H9 (cell line): ENCODE results near the gene MLPH. TPM values are rescaled to one million over a fixed set of nuclear protein-coding genes. Genes with fewer than 3 reads are reported as not detected.

Experiments
- DNase-seq: peaks from one replicate; pipeline ENCODE4 v3.0.0-alpha.2; 2017
- H2AFZ ChIP-seq: one replicate; pipeline ENCODE4 v1.6.1; 2013; ENCODE audit warnings: mild to moderate bottlenecking, low read length, control low read depth, moderate library complexity
- H2AK5ac ChIP-seq: 2 replicates; pipeline ENCODE4 v1.6.1; 2013; ENCODE audit warnings: low read length, control low read depth, mixed read lengths; ENCODE audit not compliant: insufficient read length
- H2BK120ac ChIP-seq: one replicate; pipeline ENCODE4 v1.6.1; 2013; ENCODE audit warnings: low read depth, mild to moderate bottlenecking, low read length, control low read depth, inconsistent platforms; ENCODE audit not compliant: poor library complexity, severe bottlenecking
- H2BK12ac ChIP-seq: 2 replicates; pipeline ENCODE4 v1.6.1; 2013; ENCODE audit warnings: low read length, control low read depth, mixed read lengths, low read depth; ENCODE audit not compliant: insufficient read length
- H2BK15ac ChIP-seq: 2 replicates; pipeline ENCODE4 v1.6.1; 2013; ENCODE audit warnings: low read depth, low read length, control low read depth
- H2BK20ac ChIP-seq: one replicate; pipeline ENCODE4 v1.6.1; 2013; ENCODE audit warnings: low read depth, mild to moderate bottlenecking, low read length, control low read depth, inconsistent platforms; ENCODE audit not compliant: poor library complexity, severe bottlenecking
- H2BK5ac ChIP-seq: 2 replicates; pipeline ENCODE4 v1.6.1; 2013; ENCODE audit warnings: low read length, control low read depth, mixed read lengths; ENCODE audit not compliant: insufficient read length
- H3K14ac ChIP-seq: 2 replicates; pipeline ENCODE4 v1.6.1; 2013; ENCODE audit warnings: low read length, control low read depth; ENCODE audit not compliant: insufficient read depth
- H3K18ac ChIP-seq: 2 replicates; pipeline ENCODE4 v1.6.1; 2013; ENCODE audit warnings: low read depth, mild to moderate bottlenecking, mixed read lengths, low read length, control low read depth; ENCODE audit not compliant: insufficient read length
- H3K23ac ChIP-seq: 2 replicates; pipeline ENCODE4 v1.6.1; 2013; ENCODE audit warnings: low read length, control low read depth, mixed read lengths, low read depth; ENCODE audit not compliant: insufficient read length
- H3K23me2 ChIP-seq: 2 replicates; pipeline ENCODE4 v1.6.1; 2013; ENCODE audit warnings: low read depth, mild to moderate bottlenecking, mixed read lengths, low read length, control low read depth; ENCODE audit not compliant: insufficient read length, poor library complexity, severe bottlenecking
- H3K27ac ChIP-seq: 2 replicates; pipeline ENCODE4 v1.5.1; 2013; ENCODE audit warnings: low read length, control low read depth, mixed read lengths, low read depth; ENCODE audit not compliant: insufficient read length
- H3K27me3 ChIP-seq: 2 replicates; pipeline ENCODE4 v1.6.1; 2013; ENCODE audit warnings: low read length, control low read depth, inconsistent platforms; ENCODE audit not compliant: insufficient read depth
- H3K4ac ChIP-seq: 2 replicates; pipeline ENCODE4 v1.6.1; 2013; ENCODE audit warnings: low read depth, mild to moderate bottlenecking, control low read depth, inconsistent platforms, low read length, moderate library complexity
- H3K4me1 ChIP-seq: 2 replicates; pipeline ENCODE4 v1.6.1; 2013; ENCODE audit warnings: low read length, control low read depth, inconsistent platforms; ENCODE audit not compliant: insufficient read depth
- H3K4me2 ChIP-seq: 2 replicates; pipeline ENCODE4 v1.6.1; 2013; ENCODE audit warnings: low read length, control low read depth, mixed read lengths; ENCODE audit not compliant: insufficient read length, insufficient read depth
- H3K56ac ChIP-seq: 2 replicates; pipeline ENCODE4 v1.6.1; 2013; ENCODE audit warnings: low read depth, mild to moderate bottlenecking, mixed read lengths, low read length, control low read depth; ENCODE audit not compliant: insufficient read length
- H3K79me1 ChIP-seq: 2 replicates; pipeline ENCODE4 v1.6.1; 2013; ENCODE audit warnings: low read depth, mild to moderate bottlenecking, moderate library complexity, low read length, control low read depth, inconsistent platforms; ENCODE audit not compliant: insufficient read depth, poor library complexity, severe bottlenecking
- H3K79me2 ChIP-seq: 2 replicates; pipeline ENCODE4 v1.6.1; 2013; ENCODE audit warnings: low read length, control low read depth, inconsistent platforms; ENCODE audit not compliant: insufficient read depth
- H3K9ac ChIP-seq: 2 replicates; pipeline ENCODE4 v1.6.1; 2013; ENCODE audit warnings: low read length, control low read depth, mixed read lengths; ENCODE audit not compliant: insufficient read length; ENCODE audit errors: extremely low read depth
- H3K9me3 ChIP-seq: one replicate; pipeline ENCODE4 v1.6.1; 2013; ENCODE audit warnings: low read depth, low read length, inconsistent platforms; ENCODE audit not compliant: control insufficient read depth
- H3T11ph ChIP-seq: one replicate; pipeline ENCODE4 v1.6.1; 2013; ENCODE audit warnings: mild to moderate bottlenecking, low read length, control low read depth, inconsistent platforms
- H4K20me1 ChIP-seq: one replicate; pipeline ENCODE4 v1.6.1; 2013; ENCODE audit not compliant: control insufficient read depth, insufficient read length, insufficient read depth
- H4K5ac ChIP-seq: 2 replicates; pipeline ENCODE4 v1.6.1; 2013; ENCODE audit warnings: low read depth, mild to moderate bottlenecking, mixed read lengths, low read length, control low read depth; ENCODE audit not compliant: insufficient read length
- H4K8ac ChIP-seq: replicated peaks from 2 replicates; pipeline ENCODE4 v1.6.1; 2013; ENCODE audit warnings: low read length, control low read depth, mixed read lengths, low read depth; ENCODE audit not compliant: insufficient read length
- H4K91ac ChIP-seq: 2 replicates; pipeline ENCODE4 v1.6.1; 2013; ENCODE audit warnings: low read depth, mild to moderate bottlenecking, moderate library complexity, mixed read lengths, low read length, control low read depth; ENCODE audit not compliant: insufficient read length
- H3K27ac Mint-ChIP-seq, 3 experiments: 2 replicates in 2 of 3; 3 replicates in 1 of 3; pipeline ENCODE4 v1.8.0; 2020 to 2021; ENCODE audit warnings: mixed read lengths in 3 of 3, mild to moderate bottlenecking in 1 of 3, moderate library complexity in 1 of 3
- H3K27me3 Mint-ChIP-seq: 2 replicates; pipeline ENCODE4 v1.8.0; 2021; ENCODE audit warnings: low read depth, mild to moderate bottlenecking, moderate library complexity, mixed read lengths
- H3K36me3 Mint-ChIP-seq, 3 experiments: 2 replicates in 2 of 3; 3 replicates in 1 of 3; pipeline ENCODE4 v1.8.0; 2020 to 2021; ENCODE audit warnings: low read depth in 3 of 3, mixed read lengths in 3 of 3; ENCODE audit not compliant: insufficient read depth in 1 of 3
- H3K4me1 Mint-ChIP-seq, 2 experiments: 2 replicates each; pipeline ENCODE4 v1.8.0; 2020; ENCODE audit warnings: mixed read lengths in 2 of 2
- H3K4me3 Mint-ChIP-seq, 2 experiments: 2 replicates in 1 of 2; 3 replicates in 1 of 2; pipeline ENCODE4 v1.8.0; 2020 to 2021; ENCODE audit warnings: mild to moderate bottlenecking in 2 of 2, mixed read lengths in 2 of 2, moderate library complexity in 1 of 2
- H3K9me3 Mint-ChIP-seq, 2 experiments: 2 replicates in 1 of 2; 3 replicates in 1 of 2; pipeline ENCODE4 v1.8.0; 2020; ENCODE audit warnings: mild to moderate bottlenecking in 2 of 2, mixed read lengths in 2 of 2, moderate library complexity in 1 of 2
- CTCF ChIP-seq: fragments of 200-600 bp; sonication (generic); conservative IDR thresholded peaks from 3 replicates; pipeline ENCODE4 v1.8.0; 2021; ENCODE audit warnings: antibody characterized with exemption, mild to moderate bottlenecking
- WGBS: extraction: QIAGEN DNeasy Blood & Tissue Kit; methylation state at CpG from one replicate; pipeline ENCODE4 v1.1.7; 2013; ENCODE audit warnings: missing lambda C conversion rate, low lambda C conversion rate, mixed read lengths; ENCODE audit not compliant: insufficient read length; ENCODE audit errors: extremely low coverage; 5-methylcytosine and 5-hydroxymethylcytosine counted together
- total RNA-seq: library from RNA; stranded (reverse); gene quantifications from 2 replicates; pipeline ENCODE4 v1.2.1, GENCODE V29; 2021

MLPH gene
- total RNA-seq, 1 experiment from 2014 or later, result 3.4 TPM

- H3K79me1 ChIP-seq, result no peaks in the 10 kb centered on the region
- peak overlapping the region; percentile 11 for H3K4me2 ChIP-seq
- Mint-ChIP-seq H3K27ac (peak overlapping the region; percentile 59 to 82 (median 82); a peak in 6 of 7 replicates), H3K4me3 (no peak overlapping the region), H3K4me1 (peaks cover 68 to 80% of the 10 kb centered on the region in 2 experiments), H3K36me3 (no peaks in the 10 kb centered on the region; a peak in 2 of 7 replicates), H3K9me3 (no peaks in the 10 kb centered on the region), H3K27me3 (peaks cover 3% of the 10 kb centered on the region; the same call in 1 of the 2 replicates)
- no peak for TF ChIP-seq CTCF
- H4K8ac ChIP-seq, result no peak overlapping the region
- H3K9ac ChIP-seq, result no peak overlapping the region
- H3K27me3 ChIP-seq, result no peaks in the 10 kb centered on the region
- peak overlapping the region; percentile 1 for H3K27ac ChIP-seq
- H3K23ac ChIP-seq, result no peak overlapping the region
- H3K79me2 ChIP-seq, result peaks cover 14% of the 10 kb centered on the region; the same call in 1 of the 2 replicates
- H2BK15ac ChIP-seq, result no peak overlapping the region
- H3K23me2 ChIP-seq, result no peaks in the 10 kb centered on the region
- H3K18ac ChIP-seq, result no peak overlapping the region
- H2BK12ac ChIP-seq, result no peak overlapping the region
- no peak overlapping the region for H2AFZ ChIP-seq
- peaks cover 14% of the 10 kb centered on the region; the same call in 1 of the 2 replicates for H3K4me1 ChIP-seq
- no peak overlapping the region for H4K91ac ChIP-seq
- H3K9me3 ChIP-seq, result no peaks in the 10 kb centered on the region
- no peak overlapping the region for H2BK120ac ChIP-seq
- no peak overlapping the region for H3T11ph ChIP-seq
- H3K4ac ChIP-seq, result no peak overlapping the region
- no peaks in the 10 kb centered on the region for H4K20me1 ChIP-seq
- no peak for DNase-seq
- no peak overlapping the region for H2BK20ac ChIP-seq
- no peak overlapping the region for H2BK5ac ChIP-seq
- H3K56ac ChIP-seq, result no peak overlapping the region
- H2AK5ac ChIP-seq, result no peak overlapping the region
- WGBS, result no CpG with 5 or more reads among the region's 17 CpGs
- no peak overlapping the region for H4K5ac ChIP-seq
- H3K14ac ChIP-seq, result peak overlapping the region; percentile 43; the same call in 1 of the 2 replicates
Observed at GRCh38 chr2:237593596-237594320, 106.7 kb downstream of the MLPH start.
